Effector memory CD8-positive, alpha-beta T cell (primary cell): ENCODE measurements around the gene SLC44A4.
A peak's percentile ranks its signal among the peaks of the same experiment; 100 is the strongest.

Source experiments
- ATAC-seq: fragments of 150-1000 bp; cut with Tn5 transposase; replicated peaks from 2 replicates; pipeline ENCODE4 v1.10.0; 2021; ENCODE audit warnings: mild to moderate bottlenecking, moderate library complexity
- DNase-seq, 3 experiments: peaks; one replicate each; pipeline ENCODE4 v3.0.0; 2021
- H3K27ac Mint-ChIP-seq, 2 donors: one replicate each; pipeline ENCODE4 v1.8.0; 2022; ENCODE audit warnings: mild to moderate bottlenecking in 2 of 2, mixed read lengths in 2 of 2, moderate library complexity in 2 of 2
- H3K27me3 Mint-ChIP-seq, 2 donors: one replicate each; pipeline ENCODE4 v1.8.0; 2022; ENCODE audit warnings: mixed read lengths in 2 of 2
- H3K36me3 Mint-ChIP-seq: one replicate; pipeline ENCODE4 v1.8.0; 2022; ENCODE audit warnings: mild to moderate bottlenecking, moderate library complexity, mixed read lengths; ENCODE audit not compliant: insufficient read depth
- H3K4me1 Mint-ChIP-seq, 2 donors: one replicate each; pipeline ENCODE4 v1.8.0; 2022; ENCODE audit warnings: low read depth in 2 of 2, mixed read lengths in 2 of 2
- H3K4me3 Mint-ChIP-seq, 2 donors: one replicate each; pipeline ENCODE4 v1.8.0; 2022; ENCODE audit warnings: mild to moderate bottlenecking in 2 of 2, mixed read lengths in 2 of 2, moderate library complexity in 2 of 2
- H3K9me3 Mint-ChIP-seq, 2 donors: one replicate each; pipeline ENCODE4 v1.8.0; 2022; ENCODE audit warnings: mixed read lengths in 2 of 2

SLC44A4 gene

DNA sequence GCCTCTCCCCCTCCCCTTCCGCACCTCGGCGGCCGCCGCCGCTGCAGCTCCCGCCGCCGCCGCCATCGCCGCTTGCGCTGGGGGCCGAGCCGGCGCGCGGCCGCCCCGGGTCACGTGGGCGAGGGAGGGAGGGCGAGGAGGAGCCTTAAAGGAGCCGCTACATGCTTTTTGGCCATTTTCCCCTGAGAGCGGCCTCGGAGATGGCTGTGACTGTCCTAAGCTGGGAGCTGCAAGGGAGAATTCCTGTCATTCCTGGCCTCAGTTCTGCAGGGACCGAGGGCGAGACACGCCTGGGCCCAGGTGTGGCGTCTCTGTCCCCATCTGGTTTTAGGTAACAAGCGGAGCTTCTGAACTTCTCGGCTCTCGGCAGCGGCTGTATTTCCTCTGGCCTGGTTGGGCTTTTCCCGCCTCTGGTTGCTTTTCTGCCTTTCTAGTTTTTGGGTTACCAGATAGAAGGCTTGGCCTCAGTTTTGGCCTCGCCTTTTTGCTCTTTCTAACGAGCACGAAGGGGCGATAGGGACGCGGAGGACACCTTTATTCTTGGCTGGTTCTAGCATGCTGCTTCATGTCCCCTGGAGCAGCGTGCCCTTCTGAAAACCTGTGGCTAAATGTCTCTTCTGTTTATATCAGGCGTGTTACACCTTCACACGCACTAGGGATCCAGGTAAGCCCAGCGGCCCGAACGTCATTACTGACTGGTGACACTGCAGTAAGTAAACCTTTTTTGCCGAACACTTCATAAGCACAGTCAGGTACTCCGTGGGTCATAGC is 19.0 kb upstream of the SLC44A4 start, which contains the start of gene EHMT2:
TSS of gene EHMT2 (minus strand) at position 87 of the 771 bp plus-strand sequence. CDS start at position 66, 21 bp downstream.
- ATAC-seq (peak; percentile 62), DNase-seq (peak; percentile 79 to 82 (median 81))
- peak within 1 kb of the TSS; percentile 90 to 91 for H3K27ac Mint-ChIP-seq
- H3K4me1 Mint-ChIP-seq: peaks cover 33 to 41% of the 10 kb centered on the region in 2 donors
- peak within 1 kb of the TSS; percentile 94 to 95 for H3K4me3 Mint-ChIP-seq
- H3K27me3 Mint-ChIP-seq: no peaks in the 10 kb centered on the region
- peaks cover 41% of the 10 kb centered on the region for H3K36me3 Mint-ChIP-seq
- H3K9me3 Mint-ChIP-seq: no peaks in the 10 kb centered on the region

DNA sequence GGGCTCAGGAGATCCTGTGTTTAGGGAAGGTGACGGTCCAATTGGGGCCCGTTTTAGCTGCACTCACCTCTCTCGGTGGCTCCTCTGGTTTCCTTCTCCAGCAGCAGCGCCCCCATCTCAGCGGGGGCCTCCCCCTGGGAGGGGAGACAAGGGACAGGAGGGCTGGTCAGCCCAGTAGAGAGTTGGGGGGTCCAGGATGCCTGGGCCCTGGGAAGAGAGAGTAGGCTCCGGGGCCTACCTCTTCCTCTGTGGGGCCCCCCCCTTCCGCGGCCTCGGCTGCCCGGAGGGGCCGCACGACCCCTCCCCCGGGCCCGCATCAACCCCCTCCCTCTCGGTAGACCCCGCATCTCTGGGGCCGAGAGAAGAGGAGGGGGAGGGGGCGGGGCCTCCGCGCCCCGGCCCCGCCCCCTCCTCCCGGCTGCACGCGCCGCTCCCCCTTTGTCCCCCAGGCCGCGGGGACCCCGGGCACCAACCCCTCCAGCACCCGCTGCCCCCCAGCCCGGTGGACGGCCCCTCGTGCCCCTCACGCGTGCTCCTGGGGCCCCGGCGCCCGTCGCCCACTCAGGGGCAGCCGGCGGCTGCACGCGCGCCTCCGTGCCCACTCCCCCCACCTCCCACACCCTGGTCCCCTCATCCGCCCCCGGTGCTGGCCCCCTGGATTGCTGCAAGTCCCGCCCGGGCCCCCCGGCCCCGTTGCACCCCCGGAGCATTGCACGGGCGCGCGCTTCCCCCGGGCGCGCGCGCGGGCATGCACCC is 18.2 kb upstream of the SLC44A4 start:
- peak overlapping the region; percentile 94 to 95 for H3K4me3 Mint-ChIP-seq
- no peaks in the 10 kb centered on the region for H3K9me3 Mint-ChIP-seq
- peaks cover 39% of the 10 kb centered on the region for H3K36me3 Mint-ChIP-seq
- peaks cover 29 to 35% of the 10 kb centered on the region in 2 donors for H3K4me1 Mint-ChIP-seq
- ATAC-seq (no peak), DNase-seq (peak in 1 of 3 experiments; percentile 24)
- H3K27ac Mint-ChIP-seq: peak overlapping the region; percentile 87 to 89
- H3K27me3 Mint-ChIP-seq: no peaks in the 10 kb centered on the region

DNA sequence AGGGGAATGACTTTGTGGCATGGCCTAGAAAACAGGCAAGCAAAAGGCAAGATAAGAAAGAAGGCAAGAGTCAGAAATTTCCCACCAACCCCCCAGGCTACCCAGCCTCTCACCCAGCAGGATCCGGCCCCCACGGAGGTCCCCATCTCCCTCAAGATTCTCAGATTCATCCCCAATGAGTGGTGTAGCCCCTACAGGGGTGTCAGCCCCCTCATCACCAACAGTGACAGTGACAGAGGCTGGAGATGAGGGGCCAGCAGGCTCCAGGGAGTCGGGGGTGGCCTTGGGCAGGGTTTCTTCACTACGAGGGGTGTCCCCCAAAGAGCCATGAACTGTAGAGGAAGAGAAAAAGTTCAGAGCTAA is 17.7 kb upstream of the SLC44A4 start:
- Mint-ChIP-seq H3K4me1 (peaks cover 29 to 35% of the 10 kb centered on the region in 2 donors), H3K27me3 (no peaks in the 10 kb centered on the region), H3K27ac (peak overlapping the region; percentile 87 to 89), H3K4me3 (peak overlapping the region; percentile 76 to 84), H3K9me3 (no peaks in the 10 kb centered on the region), H3K36me3 (peaks cover 43% of the 10 kb centered on the region)
- ATAC-seq (no peak), DNase-seq (no peak)

DNA sequence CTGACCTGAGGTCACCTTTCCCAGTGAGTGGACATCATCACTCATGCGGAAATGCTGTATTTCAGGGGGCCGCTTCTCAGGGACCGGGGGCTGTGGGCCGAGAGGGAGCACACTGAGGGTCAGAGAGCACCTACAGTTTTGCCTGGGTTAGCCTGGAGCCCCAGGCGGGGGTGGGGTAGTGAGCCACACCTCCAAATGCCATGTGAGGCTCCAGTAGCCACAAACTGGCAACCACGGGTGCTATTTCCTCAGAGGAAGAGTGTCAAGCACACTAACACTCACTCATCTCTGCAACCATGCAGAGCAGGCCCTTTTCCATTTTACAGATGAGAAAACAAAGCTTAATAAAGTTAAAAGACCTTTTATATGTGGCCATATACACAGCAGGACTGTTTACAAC is 14.0 kb upstream of the SLC44A4 start:
- H3K27me3 Mint-ChIP-seq: no peaks in the 10 kb centered on the region
- DNase-seq (no peak), ATAC-seq (no peak)
- peaks cover 17 to 20% of the 10 kb centered on the region in 2 donors for H3K4me1 Mint-ChIP-seq
- H3K27ac Mint-ChIP-seq: no peak overlapping the region
- H3K9me3 Mint-ChIP-seq: no peaks in the 10 kb centered on the region
- peaks cover 45% of the 10 kb centered on the region for H3K36me3 Mint-ChIP-seq
- H3K4me3 Mint-ChIP-seq: no peak overlapping the region

DNA sequence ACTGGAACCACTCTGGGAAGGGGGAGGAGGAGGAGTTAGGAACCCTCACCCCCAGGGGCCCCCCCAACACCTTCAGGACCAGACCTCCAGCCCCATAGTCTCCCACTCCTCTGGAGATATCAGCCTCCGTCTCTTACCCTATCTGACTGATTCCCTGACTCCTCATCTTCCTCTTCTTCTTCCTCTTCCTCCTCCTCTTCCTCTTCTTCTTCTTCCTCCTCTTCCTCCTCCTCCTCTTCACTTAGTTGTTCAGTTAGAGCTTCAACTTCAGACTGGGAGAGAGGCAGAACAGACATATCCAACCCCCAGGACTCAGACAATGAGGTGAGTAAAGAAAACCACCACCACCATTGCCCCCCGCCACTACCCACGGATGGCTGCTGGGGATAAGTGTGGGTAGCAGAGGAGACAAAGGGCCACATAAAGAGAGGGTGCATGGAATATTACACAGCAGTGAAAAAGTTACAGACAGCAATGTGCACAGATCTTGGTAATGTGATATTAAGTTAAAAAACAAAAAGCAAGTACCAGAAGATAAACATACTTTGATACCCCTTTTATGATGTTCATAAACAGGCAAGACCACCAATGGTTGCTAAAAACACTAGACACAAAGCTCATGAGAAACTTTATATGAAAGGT is 10.7 kb upstream of the SLC44A4 start:
- peaks cover 45% of the 10 kb centered on the region for H3K36me3 Mint-ChIP-seq
- no peaks in the 10 kb centered on the region for H3K27me3 Mint-ChIP-seq
- H3K4me1 Mint-ChIP-seq: peaks cover 8% of the 10 kb centered on the region in 2 donors
- H3K9me3 Mint-ChIP-seq: no peaks in the 10 kb centered on the region
- ATAC-seq: no peak
- no peak overlapping the region for H3K4me3 Mint-ChIP-seq
- peak overlapping the region in 1 of 2 donors; percentile 38 for H3K27ac Mint-ChIP-seq
- no peak for DNase-seq

DNA sequence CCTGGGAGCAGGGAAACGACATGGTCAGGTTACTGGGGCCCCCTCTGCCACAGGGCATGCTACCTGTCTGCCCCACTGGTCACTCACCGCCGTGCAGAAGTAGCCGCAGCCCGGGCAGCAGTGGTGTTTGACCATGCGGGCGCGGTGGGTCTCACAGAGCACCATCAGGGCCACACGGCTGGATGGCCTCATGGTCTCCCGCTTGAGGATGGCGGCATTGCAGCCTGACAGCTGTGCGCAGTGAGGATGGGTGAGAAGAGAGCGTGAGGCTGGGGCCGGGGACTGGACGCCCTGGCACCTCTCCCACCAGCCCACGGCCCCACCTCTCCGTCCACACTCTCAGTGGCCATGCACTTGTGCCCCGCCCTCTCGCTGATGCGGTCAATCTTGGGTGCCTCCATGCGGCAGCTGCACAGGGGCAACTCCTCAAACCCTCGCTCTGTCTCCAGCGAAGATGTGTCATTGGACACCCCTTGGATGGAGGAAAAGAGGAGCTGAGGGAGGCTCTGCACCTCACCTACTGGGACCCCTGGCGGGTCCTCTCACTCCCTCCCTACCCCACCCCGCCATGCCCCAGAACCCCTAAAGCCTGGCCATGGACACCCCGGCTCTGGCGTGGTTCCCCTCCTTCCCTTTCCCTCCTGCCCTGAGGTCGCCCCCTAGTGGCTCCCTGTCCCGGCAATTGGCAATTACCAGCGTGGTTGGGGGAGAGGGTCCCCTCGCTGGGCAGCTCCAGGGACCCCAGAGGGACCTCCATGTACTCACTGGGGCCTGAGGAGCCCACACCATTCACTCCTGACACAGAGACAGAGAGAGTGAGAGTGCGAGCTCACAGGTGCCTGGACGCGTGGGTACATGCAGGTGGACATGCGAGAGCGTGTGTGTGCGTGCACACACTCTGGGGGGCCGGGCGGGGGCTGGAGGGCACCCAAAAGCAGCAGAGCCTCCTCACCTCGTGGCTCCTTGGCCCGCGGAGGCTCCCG is 9.8 kb upstream of the SLC44A4 start:
- peak overlapping the region in 1 of 2 donors; percentile 29 for H3K27ac Mint-ChIP-seq
- H3K9me3 Mint-ChIP-seq: no peaks in the 10 kb centered on the region
- DNase-seq: peak; percentile 41 to 49 (median 48)
- ATAC-seq: peak; percentile 17
- H3K4me3 Mint-ChIP-seq: no peak overlapping the region
- peaks cover 8% of the 10 kb centered on the region in 2 donors for H3K4me1 Mint-ChIP-seq
- H3K36me3 Mint-ChIP-seq: peaks cover 38% of the 10 kb centered on the region
- H3K27me3 Mint-ChIP-seq: no peaks in the 10 kb centered on the region

DNA sequence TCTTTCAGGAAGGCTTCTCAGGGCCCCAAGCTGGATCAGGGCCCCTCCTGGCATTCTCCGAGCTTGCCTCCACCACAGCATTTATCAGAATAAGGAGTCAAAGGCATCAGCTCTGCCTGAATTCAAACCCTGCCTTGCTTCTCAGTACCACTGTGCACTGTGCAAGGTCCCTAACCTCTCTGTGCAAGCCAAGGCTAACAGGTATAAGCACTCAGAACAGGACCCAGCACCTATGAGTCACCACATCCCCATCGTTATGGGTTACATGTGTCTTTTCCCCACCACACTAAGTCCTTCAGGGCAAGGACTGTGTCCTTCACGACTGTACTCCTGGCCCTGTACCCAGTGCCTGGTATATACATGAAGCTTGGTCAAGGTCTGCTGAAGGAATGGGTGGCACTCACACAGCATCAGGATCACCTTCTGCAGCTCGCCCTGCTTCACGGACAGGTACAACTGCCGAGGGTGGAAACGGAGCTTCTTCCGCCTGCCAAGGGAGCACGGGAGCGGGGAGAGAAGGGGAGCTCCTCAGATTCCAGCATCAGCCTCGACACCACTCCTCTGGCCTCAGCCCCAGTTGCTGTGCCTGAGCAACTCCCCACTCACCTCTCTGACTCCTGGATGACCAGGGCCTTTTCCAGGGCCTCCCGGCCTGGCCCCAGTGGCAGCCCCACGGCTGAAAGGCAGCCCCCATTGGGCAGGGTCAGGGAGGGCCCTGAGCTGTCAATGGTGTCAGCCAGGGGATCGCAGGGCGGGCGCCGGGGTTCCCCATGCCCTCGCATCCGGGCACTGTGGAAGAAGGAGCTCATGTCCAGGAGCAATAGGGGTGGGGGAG is 8.6 kb upstream of the SLC44A4 start:
- H3K9me3 Mint-ChIP-seq: no peaks in the 10 kb centered on the region
- H3K27me3 Mint-ChIP-seq: no peaks in the 10 kb centered on the region
- peaks cover 4 to 8% of the 10 kb centered on the region in 2 donors for H3K4me1 Mint-ChIP-seq
- H3K4me3 Mint-ChIP-seq: no peak overlapping the region
- peaks cover 41% of the 10 kb centered on the region for H3K36me3 Mint-ChIP-seq
- no peak overlapping the region for H3K27ac Mint-ChIP-seq
- ATAC-seq (no peak), DNase-seq (no peak)

DNA sequence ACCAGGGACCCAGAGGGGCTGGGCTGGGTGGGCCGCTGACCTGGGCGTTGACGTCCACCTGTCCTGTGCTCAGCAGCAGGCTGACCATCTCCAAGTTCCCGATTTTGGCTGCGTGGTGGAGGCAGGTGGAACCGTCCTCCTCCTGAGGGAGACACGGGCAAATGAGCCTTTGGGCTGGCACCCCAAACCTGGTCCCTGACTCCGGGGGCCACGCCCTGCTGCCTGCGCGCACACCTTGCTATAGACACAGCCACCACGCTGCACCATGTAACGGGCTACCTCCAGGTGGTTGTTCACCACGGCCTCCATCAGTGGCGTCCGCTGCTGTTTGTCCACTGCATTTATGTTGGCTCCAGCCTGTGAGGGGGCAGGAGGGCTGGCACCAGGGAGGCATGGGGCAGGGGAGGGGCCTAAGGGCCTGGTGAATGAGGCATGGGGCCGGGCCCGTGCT is 7.8 kb upstream of the SLC44A4 start:
- H3K27ac Mint-ChIP-seq: peak overlapping the region in 1 of 2 donors; percentile 21
- ATAC-seq (no peak), DNase-seq (no peak)
- H3K36me3 Mint-ChIP-seq: peaks cover 40% of the 10 kb centered on the region
- H3K4me3 Mint-ChIP-seq: no peak overlapping the region
- no peaks in the 10 kb centered on the region for H3K27me3 Mint-ChIP-seq
- peaks cover 4 to 8% of the 10 kb centered on the region in 2 donors for H3K4me1 Mint-ChIP-seq
- H3K9me3 Mint-ChIP-seq: no peaks in the 10 kb centered on the region

DNA sequence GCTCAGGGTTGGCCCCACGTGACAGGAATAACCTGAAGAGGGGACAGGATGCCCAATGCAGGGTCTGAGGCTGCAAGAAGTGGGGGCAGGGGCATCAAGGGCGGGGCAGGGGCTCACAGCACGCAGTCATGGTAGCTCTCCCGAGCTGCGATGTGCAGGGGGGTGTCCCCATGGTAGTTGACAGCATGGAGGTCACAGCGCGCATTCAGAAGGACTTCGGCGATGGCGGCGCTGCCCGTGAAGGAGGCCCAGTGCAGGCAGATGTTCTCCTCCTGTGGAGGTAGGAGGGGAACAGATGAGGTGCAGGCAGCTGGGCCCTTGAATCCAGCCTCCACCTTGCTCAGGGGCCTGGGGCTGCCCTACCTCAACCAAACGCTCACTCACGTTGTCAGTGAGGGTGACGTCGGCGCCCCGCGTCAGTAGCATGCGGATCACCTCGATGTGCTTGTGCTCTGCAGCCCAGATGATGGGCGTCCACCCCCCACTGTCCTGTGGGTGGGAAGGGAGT is 5.8 kb upstream of the SLC44A4 start:
- no peak for ATAC-seq
- Mint-ChIP-seq H3K9me3 (no peaks in the 10 kb centered on the region), H3K4me3 (no peak overlapping the region), H3K27me3 (no peaks in the 10 kb centered on the region), H3K27ac (no peak overlapping the region), H3K36me3 (peaks cover 38% of the 10 kb centered on the region), H3K4me1 (peaks cover 2 to 7% of the 10 kb centered on the region in 2 donors)
- DNase-seq: no peak

DNA sequence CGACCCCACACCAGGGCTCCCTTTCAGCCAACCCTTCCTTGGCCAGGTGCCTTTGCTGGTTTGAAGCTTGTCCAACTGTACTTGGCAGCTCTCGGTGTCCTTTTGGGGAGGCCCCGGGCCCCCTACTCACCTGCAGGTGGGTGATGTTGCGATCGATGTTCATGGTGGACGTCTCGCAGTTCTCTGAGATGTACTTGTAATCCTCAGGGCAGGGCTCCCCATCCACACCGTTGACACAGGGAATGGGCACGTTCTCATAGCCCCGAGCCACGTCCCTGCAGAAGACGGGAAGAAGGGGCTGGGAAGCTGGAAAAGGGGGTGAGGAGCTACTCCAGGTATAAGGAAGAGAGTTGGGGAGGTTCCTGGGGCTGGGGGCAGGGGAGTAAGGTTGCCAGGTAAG is 4.9 kb upstream of the SLC44A4 start:
- Mint-ChIP-seq H3K9me3 (no peaks in the 10 kb centered on the region), H3K36me3 (peaks cover 38% of the 10 kb centered on the region), H3K27me3 (no peaks in the 10 kb centered on the region), H3K4me3 (no peak overlapping the region), H3K4me1 (peaks cover 0 to 4% of the 10 kb centered on the region in 2 donors), H3K27ac (no peak overlapping the region)
- DNase-seq (no peak), ATAC-seq (no peak)

DNA sequence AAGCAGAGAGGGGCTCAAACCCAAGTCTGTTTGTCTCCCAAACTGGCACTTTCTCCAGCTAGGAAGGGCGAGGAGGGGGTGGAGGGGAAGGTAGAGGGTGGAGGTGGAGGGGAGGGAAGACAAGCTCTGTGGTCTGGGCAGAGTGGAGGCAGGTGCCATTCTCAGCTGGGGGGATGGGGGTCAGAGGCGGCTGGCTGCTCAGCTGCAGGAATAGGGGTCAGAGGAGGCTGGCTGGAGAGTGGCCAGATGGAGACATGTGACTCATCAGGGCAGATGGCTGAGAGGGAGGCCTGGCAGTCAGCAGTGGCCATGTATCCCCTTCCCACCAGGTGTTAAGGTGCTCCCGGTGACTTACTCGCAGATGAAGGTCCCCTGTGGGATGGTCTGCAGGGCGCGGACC is 3.5 kb upstream of the SLC44A4 start:
- Mint-ChIP-seq H3K27me3 (no peaks in the 10 kb centered on the region), H3K4me3 (no peak overlapping the region), H3K4me1 (peaks cover 0 to 4% of the 10 kb centered on the region in 2 donors), H3K36me3 (peaks cover 38% of the 10 kb centered on the region), H3K27ac (no peak overlapping the region), H3K9me3 (no peaks in the 10 kb centered on the region)
- no peak for ATAC-seq
- no peak for DNase-seq
